NK-92 treated with Interleukin-12 subunit alpha and Interleukin-12 subunit beta, amount 100 ng/mL, for 24 hours (cell line): ENCODE measurements around the gene CPSF3.

Experiments
- DNase-seq: peaks from one replicate; lab custom pipeline; 2025; lab: John Stamatoyannopoulos, UW

Gene CPSF3

DNA sequence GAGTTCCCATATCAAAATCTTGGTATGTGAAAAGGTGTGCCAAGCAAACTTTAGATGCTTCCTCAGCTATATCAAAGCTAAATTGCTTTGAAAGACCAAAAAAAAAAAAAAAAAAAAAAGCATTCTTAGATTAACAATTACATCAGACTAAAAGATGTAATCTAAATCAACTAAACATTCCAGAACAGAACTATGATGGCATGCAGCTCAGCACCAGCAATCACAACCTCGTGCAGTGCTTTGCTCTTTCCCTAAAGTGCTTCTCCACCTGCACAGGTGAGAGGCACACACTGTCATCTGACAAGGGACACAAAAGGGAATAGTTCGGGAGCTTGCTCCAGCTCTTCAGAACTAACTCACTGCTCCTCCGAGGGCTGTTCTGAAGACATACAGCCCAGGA is 94.7 kb downstream of the CPSF3 start:
- no peak for DNase-seq

DNA sequence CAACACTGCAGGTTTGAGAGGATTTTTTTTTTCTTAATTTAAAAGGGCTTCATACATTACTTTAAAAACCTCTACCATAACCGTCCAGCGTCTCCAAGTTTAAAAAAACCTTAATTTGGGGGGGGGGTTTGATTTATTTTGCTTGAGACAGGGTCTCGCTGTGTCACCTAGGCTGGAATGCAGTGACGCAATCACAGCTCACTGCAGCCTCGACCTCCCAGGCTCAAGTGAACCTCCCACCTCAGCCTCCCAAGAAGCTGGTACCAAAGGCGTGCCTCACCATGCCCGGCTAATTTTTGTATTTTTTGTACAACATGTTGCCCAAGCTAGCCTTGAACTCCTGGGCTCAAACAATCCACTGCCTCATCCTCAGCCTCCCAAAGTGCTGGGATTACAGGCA is 95.3 kb downstream of the CPSF3 start:
- no peak for DNase-seq

DNA sequence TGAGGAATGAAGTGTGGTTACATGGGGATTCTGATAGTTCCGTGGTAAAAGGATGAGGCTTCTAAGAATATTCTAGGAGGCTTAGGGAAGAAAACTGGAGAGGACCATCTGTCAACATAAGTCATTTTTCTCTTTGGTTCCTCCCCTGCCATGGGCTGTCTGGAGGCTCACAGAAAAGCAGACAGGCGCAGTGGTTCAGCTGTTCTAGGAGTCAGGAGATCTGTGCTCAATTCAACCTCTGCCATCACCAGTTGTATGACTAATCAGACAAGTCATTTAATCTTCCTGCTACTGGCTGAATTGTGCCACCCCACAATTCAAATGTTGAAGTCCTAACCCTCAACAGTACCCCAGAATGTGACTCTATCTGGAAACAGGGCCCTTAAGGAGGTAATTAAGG is 95.8 kb downstream of the CPSF3 start:
- DNase-seq = no peak
